Panc1 (cell line): ENCODE measurements around the gene TRIM56. TPM values are rescaled to one million over a fixed set of nuclear protein-coding genes. Genes with fewer than 3 reads are reported as not detected.

Experiments used
- ATAC-seq: fragments of 200-7000 bp; cut with Tn5 transposase; 2 replicates; pipeline ENCODE4 v1.9.1; 2020; ENCODE audit warnings: mild to moderate bottlenecking, moderate library complexity
- BruUV-seq: library from RNA; stranded (reverse); fragments of 400-500 nt; replicated peaks from 2 replicates; lab custom pipeline; 2021; lab: Mats Ljungman, UMichigan
- CTCF ChIA-PET: fragments of 300-600 bp; sonication (Branson Sonifier 250); formaldehyde crosslinking; loops from one replicate; lab custom pipeline; 2022; ENCODE audit warnings: antibody characterized with exemption; lab: Charles Lee
- POLR2A ChIA-PET: fragments of 300-600 bp; sonication (Branson Sonifier 250); formaldehyde crosslinking; loops from one replicate; lab custom pipeline; 2022; ENCODE audit warnings: antibody characterized with exemption; lab: Charles Lee
- DNase-seq: peaks from one replicate; pipeline ENCODE4 v3.0.0-alpha.2; 2010; ENCODE audit warnings: low read depth, low spot score
- H3K27ac ChIP-seq: 2 replicates; pipeline ENCODE4 v1.5.1; 2011; ENCODE audit warnings: mild to moderate bottlenecking, low read length, inconsistent platforms
- H3K27me3 ChIP-seq: fragments of 200-500 bp; sonication (Bioruptor generic); 2 replicates; pipeline ENCODE4 v1.6.0; 2014; ENCODE audit warnings: low read length, inconsistent platforms; ENCODE audit not compliant: control insufficient read depth, insufficient read depth
- H3K36me3 ChIP-seq: fragments of 200-500 bp; sonication (Bioruptor generic); 2 replicates; pipeline ENCODE4 v1.5.1; 2014; ENCODE audit warnings: inconsistent platforms, mild to moderate bottlenecking, low read length, moderate library complexity; ENCODE audit not compliant: control insufficient read depth, insufficient read depth
- H3K4me1 ChIP-seq: 2 replicates; pipeline ENCODE4 v1.5.1; 2011; ENCODE audit warnings: inconsistent platforms, mild to moderate bottlenecking, low read length, moderate library complexity; ENCODE audit not compliant: control insufficient read depth, insufficient read depth
- H3K4me3 ChIP-seq, 2 experiments: 2 replicates each; pipeline ENCODE4 v1.5.1; 2011 to 2012; ENCODE audit warnings: low read depth in 2 of 2, low read length in 2 of 2, mild to moderate bottlenecking in 2 of 2, inconsistent platforms in 1 of 2, moderate library complexity in 1 of 2
- H3K9me3 ChIP-seq: fragments of 200-500 bp; sonication (Bioruptor generic); 2 replicates; pipeline ENCODE4 v1.5.1; 2014; ENCODE audit warnings: low read depth, mild to moderate bottlenecking, inconsistent platforms, low read length, moderate library complexity; ENCODE audit not compliant: control insufficient read depth, insufficient read depth
- POLR2AphosphoS5 ChIP-seq: IDR thresholded peaks from 2 replicates; pipeline ENCODE4 v1.6.1; 2012; ENCODE audit warnings: mild to moderate bottlenecking, low read depth, low read length, moderate library complexity
- SIN3A ChIP-seq: IDR thresholded peaks from 2 replicates; pipeline ENCODE4 v1.6.1; 2012; ENCODE audit warnings: low read depth, mild to moderate bottlenecking, low read length, moderate library complexity, borderline replicate concordance; ENCODE audit not compliant: insufficient read depth
- TCF7L2 ChIP-seq: IDR thresholded peaks from 2 replicates; pipeline ENCODE4 v1.6.1; 2011; ENCODE audit warnings: mild to moderate bottlenecking, low read depth, low read length, inconsistent platforms
- in situ Hi-C: cut with HindIII; loops from 2 replicates; pipeline ENCODE4 v1.10.0; 2016; ENCODE audit warnings: low sequenced_read_pairs, low pct_unique_long_range_greater_than_20kb
- intact Hi-C: fragments of 100-400 bp; cut with micrococcal nuclease; formaldehyde crosslinking; loops from one replicate; pipeline ENCODE4 v1.10.0; 2022; ENCODE audit not compliant: unreplicated experiment
- total RNA-seq: library from RNA; stranded (reverse); gene quantifications from one replicate; pipeline ENCODE4 v1.2.1, GENCODE V29; 2021; ENCODE audit not compliant: unreplicated experiment
- TF ChIP-seq, protein P1 (sequence below), 2 experiments: IDR thresholded peaks; 2 replicates each; pipeline ENCODE4 v1.6.1; 2011 to 2012; ENCODE audit warnings: low read depth in 2 of 2, control low read depth in 1 of 2, low read length in 1 of 2, mild to moderate bottlenecking in 1 of 2, moderate library complexity in 1 of 2; ENCODE audit not compliant: insufficient read depth in 1 of 2
- TF ChIP-seq, protein P2 (sequence below): fragments of 450-650 bp; IDR thresholded peaks from 2 replicates; pipeline ENCODE4 v1.5.1; 2017; ENCODE audit warnings: mild to moderate bottlenecking

Gene TRIM56
- total RNA-seq, 1 experiment from 2014 or later, result 37.4 TPM

- DNase-seq (no peak), ATAC-seq (peak; percentile 74)
- Histone ChIP-seq H3K36me3 (no peaks in the 10 kb centered on the region), H3K27me3 (no peaks in the 10 kb centered on the region), H3K27ac (peak overlapping the region; percentile 70), H3K9me3 (no peaks in the 10 kb centered on the region), H3K4me1 (peaks cover 24% of the 10 kb centered on the region), H3K4me3 (no peak overlapping the region)
- in situ Hi-C loops, result no loop called here
- ChIA-PET POLR2A (interaction anchor here (1.0 kb wide), 1 partner anchor 15 kb away, joined by 9 read pairs; no protein-coding TSS in a partner anchor), CTCF (no interaction called here)
- BruUV-seq, result no TSS peak
- intact Hi-C loops, result no loop called here
- TF ChIP-seq SIN3A (no peak), POLR2AphosphoS5 (no peak)
Observed at GRCh38 chr7:101108961-101109360, 23.7 kb downstream of the TRIM56 start.

DNA sequence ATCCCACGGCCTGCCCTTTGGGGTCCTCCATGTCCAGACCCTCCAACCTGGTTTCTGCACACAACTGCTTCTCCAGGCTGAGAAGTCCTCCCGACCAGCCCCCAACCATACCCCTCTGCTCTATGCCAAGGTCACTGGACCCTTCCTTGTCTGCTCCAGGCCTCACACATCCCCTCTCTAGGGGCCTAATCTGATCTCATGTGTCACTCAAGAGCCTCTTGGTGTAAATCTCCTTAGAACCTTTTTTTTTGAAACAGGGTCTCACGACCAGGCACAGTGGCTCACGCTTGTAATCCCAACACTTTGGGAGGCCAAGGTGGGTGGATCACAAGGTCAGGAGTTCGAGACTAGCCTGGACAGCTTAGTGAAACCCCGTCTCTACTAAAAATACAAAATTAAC lies 24.1 kb downstream of the TRIM56 start:
- Histone ChIP-seq H3K4me1 (peaks cover 23% of the 10 kb centered on the region), H3K9me3 (no peaks in the 10 kb centered on the region), H3K27me3 (no peaks in the 10 kb centered on the region), H3K36me3 (no peaks in the 10 kb centered on the region), H3K27ac (peak overlapping the region; percentile 70), H3K4me3 (no peak overlapping the region)
- in situ Hi-C loops (no loop called here), intact Hi-C loops (no loop called here)
- CTCF ChIA-PET, result interaction anchor here (1.1 kb wide), 1 partner anchor 10 kb away, joined by 4 read pairs; no protein-coding TSS in a partner anchor
- POLR2A ChIA-PET, result interaction anchor here (1.0 kb wide), 1 partner anchor 15 kb away, joined by 9 read pairs; no protein-coding TSS in a partner anchor
- BruUV-seq, result no TSS peak
- ATAC-seq (0 out of 2 replicates have a peak, but pooled peaks have one; percentile 6), DNase-seq (no peak)
- no peak for TF ChIP-seq SIN3A
- no peak for TF ChIP-seq POLR2AphosphoS5
- no peak for TF ChIP-seq TCF7L2
- TF ChIP-seq, protein P1, sequence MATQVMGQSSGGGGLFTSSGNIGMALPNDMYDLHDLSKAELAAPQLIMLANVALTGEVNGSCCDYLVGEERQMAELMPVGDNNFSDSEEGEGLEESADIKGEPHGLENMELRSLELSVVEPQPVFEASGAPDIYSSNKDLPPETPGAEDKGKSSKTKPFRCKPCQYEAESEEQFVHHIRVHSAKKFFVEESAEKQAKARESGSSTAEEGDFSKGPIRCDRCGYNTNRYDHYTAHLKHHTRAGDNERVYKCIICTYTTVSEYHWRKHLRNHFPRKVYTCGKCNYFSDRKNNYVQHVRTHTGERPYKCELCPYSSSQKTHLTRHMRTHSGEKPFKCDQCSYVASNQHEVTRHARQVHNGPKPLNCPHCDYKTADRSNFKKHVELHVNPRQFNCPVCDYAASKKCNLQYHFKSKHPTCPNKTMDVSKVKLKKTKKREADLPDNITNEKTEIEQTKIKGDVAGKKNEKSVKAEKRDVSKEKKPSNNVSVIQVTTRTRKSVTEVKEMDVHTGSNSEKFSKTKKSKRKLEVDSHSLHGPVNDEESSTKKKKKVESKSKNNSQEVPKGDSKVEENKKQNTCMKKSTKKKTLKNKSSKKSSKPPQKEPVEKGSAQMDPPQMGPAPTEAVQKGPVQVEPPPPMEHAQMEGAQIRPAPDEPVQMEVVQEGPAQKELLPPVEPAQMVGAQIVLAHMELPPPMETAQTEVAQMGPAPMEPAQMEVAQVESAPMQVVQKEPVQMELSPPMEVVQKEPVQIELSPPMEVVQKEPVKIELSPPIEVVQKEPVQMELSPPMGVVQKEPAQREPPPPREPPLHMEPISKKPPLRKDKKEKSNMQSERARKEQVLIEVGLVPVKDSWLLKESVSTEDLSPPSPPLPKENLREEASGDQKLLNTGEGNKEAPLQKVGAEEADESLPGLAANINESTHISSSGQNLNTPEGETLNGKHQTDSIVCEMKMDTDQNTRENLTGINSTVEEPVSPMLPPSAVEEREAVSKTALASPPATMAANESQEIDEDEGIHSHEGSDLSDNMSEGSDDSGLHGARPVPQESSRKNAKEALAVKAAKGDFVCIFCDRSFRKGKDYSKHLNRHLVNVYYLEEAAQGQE (IDR thresholded peaks at IDR 0.05; ENCODE audit: insufficient read depth in 1 of 2, low read depth in 2 of 2, low read length in 1 of 2), result no peak
- TF ChIP-seq, protein P2, sequence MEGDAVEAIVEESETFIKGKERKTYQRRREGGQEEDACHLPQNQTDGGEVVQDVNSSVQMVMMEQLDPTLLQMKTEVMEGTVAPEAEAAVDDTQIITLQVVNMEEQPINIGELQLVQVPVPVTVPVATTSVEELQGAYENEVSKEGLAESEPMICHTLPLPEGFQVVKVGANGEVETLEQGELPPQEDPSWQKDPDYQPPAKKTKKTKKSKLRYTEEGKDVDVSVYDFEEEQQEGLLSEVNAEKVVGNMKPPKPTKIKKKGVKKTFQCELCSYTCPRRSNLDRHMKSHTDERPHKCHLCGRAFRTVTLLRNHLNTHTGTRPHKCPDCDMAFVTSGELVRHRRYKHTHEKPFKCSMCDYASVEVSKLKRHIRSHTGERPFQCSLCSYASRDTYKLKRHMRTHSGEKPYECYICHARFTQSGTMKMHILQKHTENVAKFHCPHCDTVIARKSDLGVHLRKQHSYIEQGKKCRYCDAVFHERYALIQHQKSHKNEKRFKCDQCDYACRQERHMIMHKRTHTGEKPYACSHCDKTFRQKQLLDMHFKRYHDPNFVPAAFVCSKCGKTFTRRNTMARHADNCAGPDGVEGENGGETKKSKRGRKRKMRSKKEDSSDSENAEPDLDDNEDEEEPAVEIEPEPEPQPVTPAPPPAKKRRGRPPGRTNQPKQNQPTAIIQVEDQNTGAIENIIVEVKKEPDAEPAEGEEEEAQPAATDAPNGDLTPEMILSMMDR, result no peak

DNA sequence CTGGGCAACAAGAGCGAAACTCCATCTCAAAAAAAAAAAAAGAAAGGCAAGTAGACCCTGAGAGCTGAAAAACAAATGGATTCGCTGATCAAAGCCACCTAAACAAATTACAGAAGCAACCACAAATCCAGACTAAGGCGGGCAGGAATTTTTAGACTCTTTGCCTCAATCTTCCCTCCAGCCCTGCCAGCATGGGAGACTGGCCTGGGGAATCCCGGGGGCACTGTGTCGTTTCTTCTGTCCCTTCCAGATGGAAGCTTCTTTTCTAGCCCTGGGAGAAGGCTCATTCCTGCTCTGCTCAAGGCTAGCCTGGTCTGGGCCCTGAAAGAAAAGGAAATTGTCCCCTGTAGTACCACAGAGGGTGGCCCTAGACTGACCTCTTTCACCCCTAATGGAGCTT lies 26.0 kb downstream of the TRIM56 start:
- intact Hi-C loops, result no loop called here
- POLR2A ChIA-PET, result no interaction called here
- peaks cover 21% of the 10 kb centered on the region for H3K4me1 ChIP-seq
- H3K9me3 ChIP-seq, result no peaks in the 10 kb centered on the region
- in situ Hi-C loops, result no loop called here
- H3K27ac ChIP-seq, result peak overlapping the region; percentile 49; the same call in 1 of the 2 replicates
- H3K4me3 ChIP-seq, result no peak overlapping the region
- H3K36me3 ChIP-seq, result no peaks in the 10 kb centered on the region
- no peak for DNase-seq
- CTCF ChIA-PET, result interaction anchor here (1.1 kb wide), 1 partner anchor 10 kb away, joined by 3 read pairs; no protein-coding TSS in a partner anchor
- no peaks in the 10 kb centered on the region for H3K27me3 ChIP-seq
- BruUV-seq, result no TSS peak
- TF ChIP-seq TCF7L2 (no peak), SIN3A (no peak), POLR2AphosphoS5 (no peak)
- TF ChIP-seq, protein P1 (IDR thresholded peaks at IDR 0.05; ENCODE audit: insufficient read depth in 1 of 2, low read depth in 2 of 2, low read length in 1 of 2), result no peak
- TF ChIP-seq, protein P2, result no peak
- no peak for ATAC-seq
